GM19043 (cell line): ENCODE measurements around the gene TFAP2C.
"Not testable (repeated sequence)": the region's sequence is repeated elsewhere in the genome, so short reads cannot be mapped to it uniquely, and the experiment has no call there.

Experiments used
- ATAC-seq: cut with Tn5 transposase; IDR thresholded peaks from one replicate; pipeline ENCODE4 v1.9.1; 2021; ENCODE audit warnings: low read depth; ENCODE audit not compliant: unreplicated experiment

The TFAP2C gene

DNA sequence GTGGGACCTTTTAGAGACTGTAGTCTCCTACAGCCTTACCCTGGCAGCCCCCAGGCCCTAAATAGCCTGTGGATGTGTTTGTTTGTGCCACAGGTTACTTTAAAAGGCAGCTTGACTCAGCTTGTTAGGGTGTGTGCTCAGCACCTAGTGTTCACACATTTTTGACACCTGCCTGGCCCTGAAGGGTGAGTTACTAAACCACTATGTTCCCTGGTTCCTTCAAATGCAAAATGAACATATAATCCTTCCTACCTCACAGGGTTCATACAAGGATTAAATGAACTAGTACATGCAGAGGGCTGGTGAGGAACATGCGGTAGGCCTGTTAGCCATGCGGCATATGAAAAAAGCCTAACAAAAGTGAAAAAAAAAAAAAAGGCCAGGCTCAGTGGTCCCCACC lies 14.9 kb upstream of the TFAP2C start:
- ATAC-seq = no peak

DNA sequence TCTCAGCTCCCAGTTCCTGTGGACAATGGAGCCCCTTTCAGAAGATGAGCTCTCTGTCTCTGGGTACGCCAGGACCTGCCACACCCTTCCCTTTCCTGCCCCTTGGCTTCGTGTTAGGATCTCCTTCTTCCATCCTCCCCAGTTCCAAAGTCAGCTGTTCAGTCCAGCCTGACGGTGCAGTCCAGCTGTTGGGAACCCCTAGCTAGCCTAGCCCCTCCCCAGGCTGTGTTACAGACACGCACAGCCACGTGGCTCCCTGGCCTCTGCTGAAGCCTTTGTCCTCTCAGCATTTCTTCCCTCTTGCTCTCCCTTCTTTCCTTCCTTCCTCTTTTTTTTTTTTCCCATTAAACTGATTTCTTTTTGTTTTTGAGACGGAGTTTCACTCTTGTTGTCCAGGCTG lies 12.4 kb upstream of the TFAP2C start:
- no peak for ATAC-seq

GRCh38 chr20:56617489-56617888 lies 11.6 kb upstream of the TFAP2C start:
- no peak for ATAC-seq

GRCh38 chr20:56621730-56622129 lies 7.4 kb upstream of the TFAP2C start:
- no peak for ATAC-seq

- not testable (repeated sequence) for ATAC-seq
These were observed 5.2 kb upstream of the TFAP2C start for GRCh38 chr20:56623930-56624329.

DNA sequence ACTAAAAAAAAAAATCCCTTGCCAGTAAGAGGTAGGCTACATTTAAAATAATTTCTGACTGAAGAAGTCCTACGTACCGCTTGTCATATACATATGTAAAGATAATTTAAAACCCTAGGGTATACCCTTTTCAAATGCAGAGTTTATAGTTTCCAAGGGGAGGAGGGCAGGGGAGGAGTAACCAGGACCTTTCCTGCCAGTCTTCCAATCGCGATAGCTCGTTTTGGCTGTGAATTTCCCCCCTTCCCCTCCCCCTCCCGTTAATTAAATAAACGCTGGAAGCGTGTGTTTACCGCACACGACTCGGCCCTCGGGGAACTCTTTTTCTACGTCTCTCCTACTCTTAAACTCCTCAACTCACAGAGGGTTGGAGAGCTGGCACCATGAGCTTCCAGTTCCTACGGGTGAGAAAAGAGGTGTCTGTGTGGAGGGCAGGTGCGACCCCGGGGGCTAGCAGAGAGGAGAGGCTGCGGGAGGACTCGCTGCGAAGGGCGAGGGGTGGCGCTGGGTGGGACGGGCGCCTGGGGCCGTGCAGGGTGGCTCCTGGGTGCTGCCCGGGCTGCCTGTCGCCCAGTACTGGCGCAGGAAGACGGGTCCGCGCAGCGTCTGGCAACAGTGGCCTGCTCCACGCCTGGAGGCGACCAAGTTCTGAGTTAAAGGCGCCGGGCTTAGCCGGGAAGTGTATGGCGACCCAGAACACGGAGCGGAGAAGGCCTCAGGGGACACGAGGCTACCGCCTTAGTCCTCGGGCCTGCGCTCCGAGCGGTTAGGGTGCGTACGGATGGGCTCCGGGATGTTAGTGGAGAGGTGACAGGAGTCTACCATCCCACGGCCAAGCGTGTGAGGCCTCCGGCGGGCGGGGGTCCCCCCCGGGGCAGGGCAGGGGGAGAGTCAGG lies 4.1 kb upstream of the TFAP2C start:
- ATAC-seq = no peak

DNA sequence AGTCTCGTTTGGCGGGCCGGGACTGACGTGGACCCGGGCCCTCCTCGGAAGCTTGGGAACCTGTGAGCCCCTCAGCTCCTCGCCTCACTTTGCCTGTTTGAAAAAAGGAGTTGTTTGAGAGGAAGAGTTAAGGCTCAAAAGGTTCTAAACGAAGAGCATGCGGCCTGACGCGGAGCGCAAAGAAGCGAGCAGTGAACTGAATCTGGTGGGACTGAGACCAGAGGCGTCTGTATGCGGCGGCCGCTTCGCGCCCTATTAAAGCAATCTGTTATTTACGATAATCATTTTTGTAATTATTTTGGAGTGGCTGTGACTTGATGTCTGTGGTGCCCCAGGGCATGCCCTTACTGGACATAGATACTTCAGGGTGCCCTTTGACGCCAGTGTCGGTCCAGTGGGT lies 3.3 kb upstream of the TFAP2C start:
- no peak for ATAC-seq

- ATAC-seq = no peak
These were observed 2.6 kb upstream of the TFAP2C start for GRCh38 chr20:56626367-56627121.

DNA sequence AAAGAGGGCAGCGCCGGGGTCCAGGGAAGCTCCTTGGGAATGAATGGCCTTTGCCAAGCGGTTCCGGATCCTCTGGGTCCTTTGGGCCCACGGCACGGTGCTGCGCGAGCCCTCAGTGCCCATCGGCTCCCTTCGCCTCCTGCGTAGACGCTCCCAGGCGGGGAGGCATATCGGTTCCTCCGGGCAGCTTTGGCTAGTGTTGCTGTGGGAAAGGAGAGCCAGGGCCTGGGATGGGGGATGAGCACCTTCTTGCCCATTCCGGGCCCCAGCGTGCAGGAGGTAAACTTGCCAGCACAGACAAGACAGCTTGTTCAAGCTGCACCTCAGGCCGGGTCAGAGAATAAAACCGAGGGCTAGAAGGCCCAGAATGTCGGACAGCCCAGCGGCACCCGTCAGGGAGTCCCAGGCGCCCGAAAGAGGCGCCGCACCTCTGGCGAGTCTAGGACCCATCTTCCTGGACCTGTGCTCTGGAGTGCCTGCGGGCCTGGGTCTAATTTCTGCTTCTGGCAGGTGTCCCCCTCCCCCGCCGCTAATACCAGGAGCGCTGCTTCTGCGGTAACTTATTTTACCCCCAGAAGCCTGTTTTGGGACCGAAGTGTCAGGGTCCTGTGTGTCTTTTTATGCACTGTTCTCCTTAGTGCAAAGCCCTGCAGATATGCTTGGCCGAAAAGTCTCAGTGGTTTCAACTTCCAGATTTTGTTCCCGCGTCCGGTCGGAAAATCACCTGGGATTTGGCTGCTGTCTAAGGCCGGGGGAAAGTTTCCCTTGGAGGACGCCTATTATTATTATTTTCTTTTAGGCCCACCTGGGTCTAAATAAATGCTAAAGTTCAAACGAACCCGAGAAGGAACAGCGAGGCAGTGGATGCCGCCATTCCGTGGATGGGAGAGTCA lies 1.7 kb upstream of the TFAP2C start:
- ATAC-seq = no peak

DNA sequence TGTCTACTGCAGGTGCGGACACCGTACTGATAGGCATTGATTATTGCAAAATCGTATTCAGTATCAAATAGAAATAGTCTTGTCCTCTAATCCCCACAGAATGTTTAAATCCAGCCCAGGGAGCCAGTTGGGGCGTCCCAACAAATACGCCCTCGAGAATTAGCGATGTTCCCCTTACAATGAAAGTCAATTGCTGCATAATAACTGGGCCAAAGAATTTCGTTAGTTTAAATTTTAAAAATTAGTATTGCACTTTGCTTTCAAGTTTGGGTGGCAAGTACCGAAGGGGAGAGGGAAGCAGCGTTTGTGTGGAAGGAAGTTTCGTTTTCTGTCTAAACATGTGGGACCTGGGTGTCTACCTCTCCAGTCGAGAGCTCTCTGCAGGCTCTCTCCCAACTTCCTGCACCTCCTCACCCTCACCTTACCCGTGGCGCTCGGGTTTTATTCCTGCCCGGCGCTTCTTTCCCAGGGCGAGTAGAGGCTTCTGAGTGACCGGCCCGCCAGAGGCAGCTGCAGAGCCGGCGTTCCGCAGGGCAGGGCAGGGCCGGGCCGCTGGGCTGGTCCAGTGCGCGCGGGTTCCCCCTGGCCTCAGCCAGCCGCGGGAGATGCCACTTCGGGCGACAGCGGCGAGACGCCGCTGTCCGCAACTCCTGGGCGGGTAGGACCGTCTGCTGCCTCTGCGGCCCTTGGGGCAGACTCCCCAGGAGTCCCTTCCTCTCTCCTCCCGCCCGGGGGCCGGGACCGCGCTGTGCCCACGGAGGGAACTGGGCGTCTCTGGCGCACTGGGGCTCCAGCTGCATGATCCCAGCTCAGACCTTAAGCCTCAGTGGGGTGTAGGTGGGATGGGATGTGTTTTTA lies 862 bp upstream of the TFAP2C start:
- no peak for ATAC-seq

- ATAC-seq = no peak
These were observed 469 bp downstream of the TFAP2C start for GRCh38 chr20:56629464-56630085.

- no peak for ATAC-seq
These were observed 984 bp downstream of the TFAP2C start for GRCh38 chr20:56630086-56630493.

GRCh38 chr20:56630506-56631317 lies 1.6 kb downstream of the TFAP2C start:
- no peak for ATAC-seq

DNA sequence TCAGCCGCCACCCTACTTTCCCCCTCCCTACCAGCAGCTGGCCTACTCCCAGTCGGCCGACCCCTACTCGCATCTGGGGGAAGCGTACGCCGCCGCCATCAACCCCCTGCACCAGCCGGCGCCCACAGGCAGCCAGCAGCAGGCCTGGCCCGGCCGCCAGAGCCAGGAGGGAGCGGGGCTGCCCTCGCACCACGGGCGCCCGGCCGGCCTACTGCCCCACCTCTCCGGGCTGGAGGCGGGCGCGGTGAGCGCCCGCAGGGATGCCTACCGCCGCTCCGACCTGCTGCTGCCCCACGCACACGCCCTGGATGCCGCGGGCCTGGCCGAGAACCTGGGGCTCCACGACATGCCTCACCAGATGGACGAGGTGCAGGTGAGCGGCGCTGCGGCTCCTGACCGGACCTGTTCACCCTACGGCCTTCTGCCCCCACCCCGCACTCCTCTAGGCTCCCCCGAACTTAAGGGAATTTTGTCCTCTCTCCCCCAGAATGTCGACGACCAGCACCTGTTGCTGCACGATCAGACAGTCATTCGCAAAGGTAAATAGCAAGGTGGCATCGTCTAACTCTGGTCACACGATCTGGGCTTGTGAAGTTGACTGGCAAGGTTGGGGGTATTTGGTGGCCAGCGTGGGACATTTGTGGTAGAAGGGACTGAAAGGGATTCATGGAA lies 2.3 kb downstream of the TFAP2C start:
- ATAC-seq = no peak

DNA sequence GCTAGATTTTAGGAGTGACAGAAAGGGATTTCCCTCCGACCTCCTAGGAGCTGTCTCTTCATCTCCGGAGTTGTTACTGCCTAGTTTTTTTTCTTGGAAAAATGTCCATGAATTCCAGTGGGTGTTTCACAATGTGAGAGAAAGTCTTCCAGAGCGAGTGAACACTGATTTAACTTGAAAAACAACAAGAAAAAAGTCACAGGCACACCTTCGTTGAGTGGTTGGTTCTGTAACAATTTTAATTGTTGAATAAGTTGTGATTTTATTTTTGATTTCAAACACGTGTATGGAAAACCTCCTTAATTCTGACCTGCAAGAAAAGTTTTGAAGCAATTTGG lies 2.9 kb downstream of the TFAP2C start:
- ATAC-seq = no peak

DNA sequence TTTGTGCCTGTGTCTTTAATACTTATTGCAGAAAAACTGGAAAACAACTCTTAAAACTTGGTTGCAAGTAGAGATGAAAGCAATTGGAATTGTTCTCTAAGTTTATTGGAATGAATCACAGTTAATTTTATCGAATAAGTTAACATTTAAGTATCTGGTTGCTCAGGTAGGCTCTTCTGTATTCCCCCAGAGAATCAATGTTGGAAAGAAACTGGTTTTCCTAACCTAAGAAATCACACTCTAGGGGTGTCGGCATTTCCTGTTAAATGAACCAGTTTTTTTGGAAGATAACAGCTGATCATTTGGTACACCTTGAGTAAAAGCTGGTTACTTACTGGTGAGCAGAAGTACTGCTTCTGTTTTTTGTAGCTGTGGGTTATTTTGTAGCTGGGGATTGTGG lies 5.2 kb downstream of the TFAP2C start:
- ATAC-seq = no peak

DNA sequence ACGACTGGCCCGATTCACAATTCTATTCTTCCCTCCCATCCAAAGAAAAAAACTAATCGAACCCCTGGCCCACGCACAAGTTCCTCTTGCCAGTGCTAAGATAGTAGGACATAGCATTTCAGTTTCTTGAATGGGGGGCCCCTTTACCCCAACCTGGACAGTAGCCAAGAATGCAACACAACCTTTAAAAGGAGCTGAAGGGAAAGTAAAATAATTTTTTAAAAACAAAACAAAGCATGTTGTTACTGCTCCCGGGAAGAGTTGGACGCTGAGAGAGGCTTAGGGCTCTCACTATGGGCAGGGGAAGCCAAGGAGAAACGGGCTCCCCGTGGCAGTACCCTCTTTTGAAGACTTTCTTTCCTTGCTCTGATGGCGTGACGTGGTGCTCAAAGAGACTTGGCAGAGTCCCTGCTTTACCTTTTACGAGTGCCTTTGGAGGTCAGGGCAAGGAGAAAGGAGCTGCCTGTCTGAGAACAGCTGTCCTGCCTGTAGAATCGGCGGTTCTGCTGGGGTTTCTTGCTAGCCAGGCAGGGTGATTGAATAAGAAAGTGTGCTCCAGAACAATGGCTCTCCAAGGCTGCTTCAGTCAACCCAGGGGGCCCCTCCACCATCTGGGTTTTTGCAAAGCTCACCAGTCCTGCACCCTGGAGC lies 5.8 kb downstream of the TFAP2C start:
- ATAC-seq = no peak

DNA sequence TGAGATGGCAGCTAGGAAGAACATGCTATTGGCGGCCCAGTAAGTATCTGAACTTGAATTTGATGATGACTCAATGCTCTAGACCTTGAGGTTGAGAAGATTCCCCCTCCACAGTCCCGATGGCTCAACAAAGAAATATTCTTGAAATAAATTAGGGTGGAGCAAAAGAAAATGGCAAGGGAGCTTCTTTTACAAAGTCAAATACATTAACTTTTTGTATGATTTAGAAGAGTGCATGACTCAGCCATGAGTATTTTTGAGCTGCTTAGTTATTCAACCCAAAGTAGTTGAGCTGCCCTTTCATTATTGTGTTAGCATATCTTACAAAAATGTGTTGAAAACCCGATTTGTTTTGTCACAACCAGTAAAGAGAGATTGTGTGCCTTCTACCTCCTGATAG lies 7.6 kb downstream of the TFAP2C start:
- ATAC-seq = no peak
